H9 (cell line): ENCODE measurements around the gene HDHD3. TPM values are rescaled to one million over a fixed set of nuclear protein-coding genes. Genes with fewer than 3 reads are reported as not detected.
A peak's percentile ranks its signal among the peaks of the same experiment; 100 is the strongest.

Experiments
- DNase-seq: peaks from one replicate; pipeline ENCODE4 v3.0.0-alpha.2; 2017
- H2AFZ ChIP-seq: one replicate; pipeline ENCODE4 v1.6.1; 2013; ENCODE audit warnings: mild to moderate bottlenecking, low read length, control low read depth, moderate library complexity
- H2AK5ac ChIP-seq: 2 replicates; pipeline ENCODE4 v1.6.1; 2013; ENCODE audit warnings: low read length, control low read depth, mixed read lengths; ENCODE audit not compliant: insufficient read length
- H2BK120ac ChIP-seq: one replicate; pipeline ENCODE4 v1.6.1; 2013; ENCODE audit warnings: low read depth, mild to moderate bottlenecking, low read length, control low read depth, inconsistent platforms; ENCODE audit not compliant: poor library complexity, severe bottlenecking
- H2BK12ac ChIP-seq: 2 replicates; pipeline ENCODE4 v1.6.1; 2013; ENCODE audit warnings: low read length, control low read depth, mixed read lengths, low read depth; ENCODE audit not compliant: insufficient read length
- H2BK15ac ChIP-seq: 2 replicates; pipeline ENCODE4 v1.6.1; 2013; ENCODE audit warnings: low read depth, low read length, control low read depth
- H2BK20ac ChIP-seq: one replicate; pipeline ENCODE4 v1.6.1; 2013; ENCODE audit warnings: low read depth, mild to moderate bottlenecking, low read length, control low read depth, inconsistent platforms; ENCODE audit not compliant: poor library complexity, severe bottlenecking
- H2BK5ac ChIP-seq: 2 replicates; pipeline ENCODE4 v1.6.1; 2013; ENCODE audit warnings: low read length, control low read depth, mixed read lengths; ENCODE audit not compliant: insufficient read length
- H3K14ac ChIP-seq: 2 replicates; pipeline ENCODE4 v1.6.1; 2013; ENCODE audit warnings: low read length, control low read depth; ENCODE audit not compliant: insufficient read depth
- H3K18ac ChIP-seq: 2 replicates; pipeline ENCODE4 v1.6.1; 2013; ENCODE audit warnings: low read depth, mild to moderate bottlenecking, mixed read lengths, low read length, control low read depth; ENCODE audit not compliant: insufficient read length
- H3K23ac ChIP-seq: 2 replicates; pipeline ENCODE4 v1.6.1; 2013; ENCODE audit warnings: low read length, control low read depth, mixed read lengths, low read depth; ENCODE audit not compliant: insufficient read length
- H3K23me2 ChIP-seq: 2 replicates; pipeline ENCODE4 v1.6.1; 2013; ENCODE audit warnings: low read depth, mild to moderate bottlenecking, mixed read lengths, low read length, control low read depth; ENCODE audit not compliant: insufficient read length, poor library complexity, severe bottlenecking
- H3K27ac ChIP-seq: 2 replicates; pipeline ENCODE4 v1.5.1; 2013; ENCODE audit warnings: low read length, control low read depth, mixed read lengths, low read depth; ENCODE audit not compliant: insufficient read length
- H3K27me3 ChIP-seq: 2 replicates; pipeline ENCODE4 v1.6.1; 2013; ENCODE audit warnings: low read length, control low read depth, inconsistent platforms; ENCODE audit not compliant: insufficient read depth
- H3K4ac ChIP-seq: 2 replicates; pipeline ENCODE4 v1.6.1; 2013; ENCODE audit warnings: low read depth, mild to moderate bottlenecking, control low read depth, inconsistent platforms, low read length, moderate library complexity
- H3K4me1 ChIP-seq: 2 replicates; pipeline ENCODE4 v1.6.1; 2013; ENCODE audit warnings: low read length, control low read depth, inconsistent platforms; ENCODE audit not compliant: insufficient read depth
- H3K4me2 ChIP-seq: 2 replicates; pipeline ENCODE4 v1.6.1; 2013; ENCODE audit warnings: low read length, control low read depth, mixed read lengths; ENCODE audit not compliant: insufficient read length, insufficient read depth
- H3K56ac ChIP-seq: 2 replicates; pipeline ENCODE4 v1.6.1; 2013; ENCODE audit warnings: low read depth, mild to moderate bottlenecking, mixed read lengths, low read length, control low read depth; ENCODE audit not compliant: insufficient read length
- H3K79me1 ChIP-seq: 2 replicates; pipeline ENCODE4 v1.6.1; 2013; ENCODE audit warnings: low read depth, mild to moderate bottlenecking, moderate library complexity, low read length, control low read depth, inconsistent platforms; ENCODE audit not compliant: insufficient read depth, poor library complexity, severe bottlenecking
- H3K79me2 ChIP-seq: 2 replicates; pipeline ENCODE4 v1.6.1; 2013; ENCODE audit warnings: low read length, control low read depth, inconsistent platforms; ENCODE audit not compliant: insufficient read depth
- H3K9ac ChIP-seq: 2 replicates; pipeline ENCODE4 v1.6.1; 2013; ENCODE audit warnings: low read length, control low read depth, mixed read lengths; ENCODE audit not compliant: insufficient read length; ENCODE audit errors: extremely low read depth
- H3K9me3 ChIP-seq: one replicate; pipeline ENCODE4 v1.6.1; 2013; ENCODE audit warnings: low read depth, low read length, inconsistent platforms; ENCODE audit not compliant: control insufficient read depth
- H3T11ph ChIP-seq: one replicate; pipeline ENCODE4 v1.6.1; 2013; ENCODE audit warnings: mild to moderate bottlenecking, low read length, control low read depth, inconsistent platforms
- H4K20me1 ChIP-seq: one replicate; pipeline ENCODE4 v1.6.1; 2013; ENCODE audit not compliant: control insufficient read depth, insufficient read length, insufficient read depth
- H4K5ac ChIP-seq: 2 replicates; pipeline ENCODE4 v1.6.1; 2013; ENCODE audit warnings: low read depth, mild to moderate bottlenecking, mixed read lengths, low read length, control low read depth; ENCODE audit not compliant: insufficient read length
- H4K8ac ChIP-seq: replicated peaks from 2 replicates; pipeline ENCODE4 v1.6.1; 2013; ENCODE audit warnings: low read length, control low read depth, mixed read lengths, low read depth; ENCODE audit not compliant: insufficient read length
- H4K91ac ChIP-seq: 2 replicates; pipeline ENCODE4 v1.6.1; 2013; ENCODE audit warnings: low read depth, mild to moderate bottlenecking, moderate library complexity, mixed read lengths, low read length, control low read depth; ENCODE audit not compliant: insufficient read length
- H3K27ac Mint-ChIP-seq, 3 experiments: 2 replicates in 2 of 3; 3 replicates in 1 of 3; pipeline ENCODE4 v1.8.0; 2020 to 2021; ENCODE audit warnings: mixed read lengths in 3 of 3, mild to moderate bottlenecking in 1 of 3, moderate library complexity in 1 of 3
- H3K27me3 Mint-ChIP-seq: 2 replicates; pipeline ENCODE4 v1.8.0; 2021; ENCODE audit warnings: low read depth, mild to moderate bottlenecking, moderate library complexity, mixed read lengths
- H3K36me3 Mint-ChIP-seq, 3 experiments: 2 replicates in 2 of 3; 3 replicates in 1 of 3; pipeline ENCODE4 v1.8.0; 2020 to 2021; ENCODE audit warnings: low read depth in 3 of 3, mixed read lengths in 3 of 3; ENCODE audit not compliant: insufficient read depth in 1 of 3
- H3K4me1 Mint-ChIP-seq, 2 experiments: 2 replicates each; pipeline ENCODE4 v1.8.0; 2020; ENCODE audit warnings: mixed read lengths in 2 of 2
- H3K4me3 Mint-ChIP-seq, 2 experiments: 2 replicates in 1 of 2; 3 replicates in 1 of 2; pipeline ENCODE4 v1.8.0; 2020 to 2021; ENCODE audit warnings: mild to moderate bottlenecking in 2 of 2, mixed read lengths in 2 of 2, moderate library complexity in 1 of 2
- H3K9me3 Mint-ChIP-seq, 2 experiments: 2 replicates in 1 of 2; 3 replicates in 1 of 2; pipeline ENCODE4 v1.8.0; 2020; ENCODE audit warnings: mild to moderate bottlenecking in 2 of 2, mixed read lengths in 2 of 2, moderate library complexity in 1 of 2
- CTCF ChIP-seq: fragments of 200-600 bp; sonication (generic); conservative IDR thresholded peaks from 3 replicates; pipeline ENCODE4 v1.8.0; 2021; ENCODE audit warnings: antibody characterized with exemption, mild to moderate bottlenecking
- WGBS: extraction: QIAGEN DNeasy Blood & Tissue Kit; methylation state at CpG from one replicate; pipeline ENCODE4 v1.1.7; 2013; ENCODE audit warnings: missing lambda C conversion rate, low lambda C conversion rate, mixed read lengths; ENCODE audit not compliant: insufficient read length; ENCODE audit errors: extremely low coverage; 5-methylcytosine and 5-hydroxymethylcytosine counted together
- total RNA-seq: library from RNA; stranded (reverse); gene quantifications from 2 replicates; pipeline ENCODE4 v1.2.1, GENCODE V29; 2021

Gene HDHD3
- total RNA-seq, 1 experiment from 2014 or later: 10.9 TPM

DNA sequence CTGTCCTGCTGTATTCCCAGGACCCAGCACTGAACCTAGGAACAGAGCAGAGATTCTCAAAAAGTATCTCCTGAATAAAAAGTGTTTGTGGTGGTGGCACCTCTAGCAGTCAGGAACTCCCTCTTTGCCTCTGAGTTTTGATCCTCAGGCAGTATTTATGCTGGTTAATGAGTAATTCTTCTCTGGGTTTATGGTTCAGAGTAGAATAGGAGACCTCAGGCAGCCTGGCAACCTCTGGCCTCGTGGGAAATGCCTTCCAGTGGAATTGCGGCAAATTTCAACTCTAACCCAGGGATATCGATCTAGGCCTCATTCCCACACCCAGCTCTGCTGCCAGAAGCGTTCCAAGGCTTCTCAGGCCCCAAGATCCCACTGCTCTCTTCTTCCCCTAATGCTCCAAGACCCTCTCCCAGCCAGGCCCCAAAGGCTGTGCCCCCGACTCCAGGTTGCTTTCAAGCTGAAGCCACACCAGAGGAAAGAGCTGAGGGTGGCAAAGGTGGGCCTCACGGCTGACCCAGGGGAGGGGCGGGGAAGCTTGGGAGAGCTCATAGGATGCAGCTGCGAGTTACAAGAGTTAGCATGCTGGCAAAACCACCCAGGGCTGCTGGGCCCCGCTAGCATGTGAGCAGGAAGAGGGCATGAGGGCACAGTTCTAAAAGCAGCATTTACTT lies 10.9 kb upstream of the HDHD3 start:
- Histone ChIP-seq H3K18ac (no peak overlapping the region), H3K27me3 (no peaks in the 10 kb centered on the region), H2BK20ac (no peak overlapping the region), H3K23ac (no peak overlapping the region), H3K4me1 (no peaks in the 10 kb centered on the region), H4K8ac (no peak overlapping the region), H2AFZ (no peak overlapping the region), H3K9ac (no peak overlapping the region), H3T11ph (no peak overlapping the region), H3K14ac (no peak overlapping the region), H3K56ac (no peak overlapping the region), H2AK5ac (no peak overlapping the region), H3K4ac (no peak overlapping the region), H2BK5ac (no peak overlapping the region), H4K5ac (no peak overlapping the region), H3K79me2 (no peaks in the 10 kb centered on the region), H2BK15ac (no peak overlapping the region), H2BK12ac (no peak overlapping the region), H3K79me1 (no peaks in the 10 kb centered on the region), H3K27ac (no peak overlapping the region), H4K91ac (no peak overlapping the region), H3K23me2 (no peaks in the 10 kb centered on the region), H3K9me3 (no peaks in the 10 kb centered on the region), H3K4me2 (no peak overlapping the region), H2BK120ac (no peak overlapping the region), H4K20me1 (no peaks in the 10 kb centered on the region)
- Mint-ChIP-seq H3K9me3 (no peaks in the 10 kb centered on the region), H3K27me3 (no peaks in the 10 kb centered on the region), H3K27ac (peak overlapping the region in 1 of 3 experiments; percentile 68; a peak in 1 of 7 replicates), H3K36me3 (peaks cover 3 to 39% (median 31%) of the 10 kb centered on the region in 3 experiments; a peak in 5 of 7 replicates), H3K4me3 (no peak overlapping the region), H3K4me1 (no peaks in the 10 kb centered on the region)
- no peak for TF ChIP-seq CTCF
- DNase-seq: no peak
- WGBS: no CpG with 5 or more reads among the region's 9 CpGs
